ENCODE measurements around the gene IGFBP6. TPM values are rescaled to one million over a fixed set of nuclear protein-coding genes. Genes with fewer than 3 reads are reported as not detected.

IGFBP6 gene
- total and polyA plus RNA-seq, 12 donors = 27.0 to 182 (median 41.0) TPM

- peak; percentile 94 for DNase-seq
Measured at GRCh38 chr12:53099071-53099882, 1.8 kb downstream of the IGFBP6 start.

GRCh38 chr12:53100466-53101151 is 3.1 kb downstream of the IGFBP6 start:
- Histone ChIP-seq H3K4me1 (peaks cover 10 to 69% (median 39%) of the 10 kb centered on the region in 9 donors), H3K36me3 (peaks cover 0 to 26% (median 0%) of the 10 kb centered on the region in 9 donors), H3K4me3 (no peak overlapping the region), H3K27ac (no peak overlapping the region), H3K27me3 (peaks cover 0 to 4% (median 0%) of the 10 kb centered on the region in 7 donors), H3K9me3 (no peaks in the 10 kb centered on the region)
- ATAC-seq (no peak), DNase-seq (no peak)
- intact Hi-C loops (cut with DNase I) = loop anchor here in 2 of 10 donors (5.0 kb wide), 1 partner anchor 33 kb away; no protein-coding TSS in a partner anchor
- TF ChIP-seq CTCF (IDR thresholded peaks at IDR 0.05) = no peak
- 89 to 91% methylated on average over 13 of the region's 13 CpGs for WGBS, 2 donors

More at GRCh38 chr12:53099071-53099882, 1.8 kb downstream of the IGFBP6 start:
- intact Hi-C loops (cut with DNase I) = loop anchor here in 8 of 10 donors (1.0 to 5.0 kb wide), 6 partner anchors 28 to 62 kb away; no protein-coding TSS in a partner anchor
- Histone ChIP-seq H3K27me3 (peaks cover 0 to 4% (median 0%) of the 10 kb centered on the region in 7 donors), H3K36me3 (peaks cover 0 to 26% (median 0%) of the 10 kb centered on the region in 9 donors), H3K27ac (peak overlapping the region; percentile 79 to 97 (median 90)), H3K4me1 (peaks cover 10 to 68% (median 40%) of the 10 kb centered on the region in 9 donors), H3K9me3 (no peaks in the 10 kb centered on the region), H3K4me3 (peak overlapping the region in 6 of 10 donors; percentile 62 to 82 (median 67))
- peak; percentile 77 to 86 (median 83) for ATAC-seq
- TF ChIP-seq CTCF (IDR thresholded peaks at IDR 0.05) = peak; percentile 91 to 99 (median 98)
- 11 to 17% methylated on average over 6 of the region's 6 CpGs for WGBS, 2 donors

- Histone ChIP-seq H3K9me3 (no peaks in the 10 kb centered on the region), H3K27me3 (peaks cover 0 to 4% (median 0%) of the 10 kb centered on the region in 7 donors), H3K36me3 (peaks cover 0 to 26% (median 0%) of the 10 kb centered on the region in 9 donors), H3K4me3 (no peak overlapping the region), H3K27ac (no peak overlapping the region), H3K4me1 (peaks cover 8 to 64% (median 33%) of the 10 kb centered on the region in 9 donors)
- intact Hi-C loops (cut with DNase I) = loop anchor here in 2 of 10 donors (5.0 kb wide), 1 partner anchor 34 kb away; no protein-coding TSS in a partner anchor
- 90 to 91% methylated on average over 7 of the region's 7 CpGs for WGBS, 2 donors
- DNase-seq (no peak), ATAC-seq (no peak)
- TF ChIP-seq CTCF (IDR thresholded peaks at IDR 0.05) = no peak
Measured at GRCh38 chr12:53101266-53101665, 3.8 kb downstream of the IGFBP6 start.

Measured in heart right ventricle (tissue), 16 donors.